GM10266 (cell line): Measurements from ENCODE around the gene HKDC1.

Experiments used
- DNase-seq: peaks from one replicate; pipeline ENCODE4 v3.0.0; 2012; ENCODE audit errors: extremely low spot score
- TF ChIP-seq, protein P1 (sequence below): IDR thresholded peaks from 2 replicates; pipeline ENCODE4 v1.5.1; 2012; ENCODE audit warnings: mild to moderate bottlenecking, low read depth; ENCODE audit not compliant: control insufficient read depth, insufficient read depth; ENCODE audit errors: missing control alignments

The HKDC1 gene

DNA sequence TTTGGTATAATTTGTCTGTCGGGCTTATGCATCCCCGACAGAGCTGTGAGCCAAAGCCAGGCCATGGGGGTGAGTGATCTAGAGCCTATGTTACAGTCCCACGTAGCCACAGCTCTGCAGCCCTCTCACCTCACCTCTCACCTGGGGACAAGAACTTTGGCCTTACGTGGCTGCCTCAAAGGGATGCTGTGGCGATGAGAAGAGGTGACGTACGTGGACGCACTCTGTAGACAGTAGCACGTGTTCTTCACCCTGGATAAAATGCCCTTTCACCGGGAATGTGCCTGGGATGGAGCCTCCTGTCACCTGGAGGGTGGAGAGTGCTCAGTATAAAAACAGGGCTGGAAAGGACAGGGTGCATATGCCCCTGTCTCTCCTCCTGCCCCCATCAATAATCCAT lies 5.5 kb downstream of the HKDC1 start:
- TF ChIP-seq, protein P1, sequence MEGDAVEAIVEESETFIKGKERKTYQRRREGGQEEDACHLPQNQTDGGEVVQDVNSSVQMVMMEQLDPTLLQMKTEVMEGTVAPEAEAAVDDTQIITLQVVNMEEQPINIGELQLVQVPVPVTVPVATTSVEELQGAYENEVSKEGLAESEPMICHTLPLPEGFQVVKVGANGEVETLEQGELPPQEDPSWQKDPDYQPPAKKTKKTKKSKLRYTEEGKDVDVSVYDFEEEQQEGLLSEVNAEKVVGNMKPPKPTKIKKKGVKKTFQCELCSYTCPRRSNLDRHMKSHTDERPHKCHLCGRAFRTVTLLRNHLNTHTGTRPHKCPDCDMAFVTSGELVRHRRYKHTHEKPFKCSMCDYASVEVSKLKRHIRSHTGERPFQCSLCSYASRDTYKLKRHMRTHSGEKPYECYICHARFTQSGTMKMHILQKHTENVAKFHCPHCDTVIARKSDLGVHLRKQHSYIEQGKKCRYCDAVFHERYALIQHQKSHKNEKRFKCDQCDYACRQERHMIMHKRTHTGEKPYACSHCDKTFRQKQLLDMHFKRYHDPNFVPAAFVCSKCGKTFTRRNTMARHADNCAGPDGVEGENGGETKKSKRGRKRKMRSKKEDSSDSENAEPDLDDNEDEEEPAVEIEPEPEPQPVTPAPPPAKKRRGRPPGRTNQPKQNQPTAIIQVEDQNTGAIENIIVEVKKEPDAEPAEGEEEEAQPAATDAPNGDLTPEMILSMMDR = no peak
- no peak for DNase-seq

DNA sequence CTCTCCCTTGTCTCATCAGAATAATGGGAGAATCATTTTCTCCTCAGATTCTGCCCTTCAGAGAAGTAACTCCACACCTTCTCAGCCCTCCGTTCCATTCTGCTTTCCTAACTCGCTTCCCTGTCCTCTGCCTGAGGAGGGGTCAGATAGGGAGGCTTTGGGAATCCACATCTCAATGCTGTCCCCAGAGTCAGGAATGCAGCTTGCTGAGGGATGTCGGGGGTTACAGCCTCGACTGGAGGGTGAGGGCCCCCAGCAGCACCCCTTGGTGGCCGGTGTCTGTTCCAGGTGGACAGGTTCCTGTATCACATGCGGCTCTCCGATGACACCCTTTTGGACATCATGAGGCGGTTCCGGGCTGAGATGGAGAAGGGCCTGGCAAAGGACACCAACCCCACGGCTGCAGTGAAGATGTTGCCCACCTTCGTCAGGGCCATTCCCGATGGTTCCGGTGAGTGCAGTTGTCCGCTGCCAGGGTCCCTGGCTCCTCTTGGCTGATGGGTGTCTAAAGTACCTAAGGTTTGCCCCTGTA lies 6.9 kb downstream of the HKDC1 start:
- no peak for DNase-seq
- TF ChIP-seq, protein P1 = no peak

DNA sequence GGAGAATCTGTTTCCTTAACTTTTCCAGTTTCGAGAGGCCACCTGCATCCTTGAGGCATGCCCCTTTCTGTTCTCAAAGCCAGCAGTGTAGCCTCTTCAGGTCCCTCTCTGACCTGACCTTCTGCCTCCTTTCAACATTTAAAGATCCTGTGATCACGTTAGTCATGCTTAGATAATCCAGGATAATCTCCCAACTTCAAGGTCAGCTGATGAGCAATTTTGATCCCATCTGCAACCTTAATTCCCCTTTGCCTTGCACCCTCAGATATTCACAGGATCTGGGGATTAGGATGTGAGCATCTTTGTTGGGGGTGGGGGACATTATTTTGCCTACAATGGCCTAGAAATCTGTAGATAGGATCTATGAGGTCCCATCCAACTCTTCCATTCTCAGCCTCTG lies 8.0 kb downstream of the HKDC1 start:
- TF ChIP-seq, protein P1 = no peak

DNA sequence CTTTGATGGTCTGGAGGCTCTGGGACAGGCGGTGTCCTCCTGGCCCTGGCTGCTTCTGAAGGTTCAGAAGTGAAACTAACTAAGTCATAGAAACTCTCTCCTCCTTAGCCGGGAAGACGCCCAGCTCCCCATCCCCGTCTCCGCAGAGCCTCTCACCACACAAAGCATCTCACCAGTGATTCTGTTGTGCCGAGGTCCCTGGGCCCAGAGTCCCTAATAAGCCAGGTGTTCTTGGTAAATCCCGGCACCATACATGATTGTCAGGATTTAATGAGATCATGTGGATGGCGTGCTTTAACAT lies 9.4 kb downstream of the HKDC1 start:
- TF ChIP-seq, protein P1 = no peak
- DNase-seq = no peak

More for the DNA sequence above, 8.0 kb downstream of the HKDC1 start:
- no peak for DNase-seq

DNA sequence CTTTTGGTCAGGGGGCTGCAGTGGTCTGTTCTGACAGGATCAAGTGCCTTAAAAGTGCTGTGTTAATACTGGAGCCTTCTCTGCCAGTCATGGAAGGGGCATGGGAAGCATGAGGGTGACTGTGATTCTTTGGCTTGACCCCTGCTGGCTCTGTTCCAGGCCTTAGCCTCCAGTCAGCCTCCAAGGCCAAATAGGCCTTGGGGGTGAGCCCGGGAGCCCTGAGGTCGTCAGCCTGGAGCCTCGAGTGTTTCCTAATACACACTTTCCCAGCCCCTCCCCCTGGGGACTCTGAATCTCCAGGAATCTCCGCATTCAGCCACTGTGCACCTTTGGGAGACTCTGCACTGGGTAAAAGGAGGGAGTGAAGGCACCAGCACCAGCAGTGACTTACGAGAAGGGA lies 10.0 kb downstream of the HKDC1 start:
- DNase-seq = no peak
- TF ChIP-seq, protein P1 = no peak

DNA sequence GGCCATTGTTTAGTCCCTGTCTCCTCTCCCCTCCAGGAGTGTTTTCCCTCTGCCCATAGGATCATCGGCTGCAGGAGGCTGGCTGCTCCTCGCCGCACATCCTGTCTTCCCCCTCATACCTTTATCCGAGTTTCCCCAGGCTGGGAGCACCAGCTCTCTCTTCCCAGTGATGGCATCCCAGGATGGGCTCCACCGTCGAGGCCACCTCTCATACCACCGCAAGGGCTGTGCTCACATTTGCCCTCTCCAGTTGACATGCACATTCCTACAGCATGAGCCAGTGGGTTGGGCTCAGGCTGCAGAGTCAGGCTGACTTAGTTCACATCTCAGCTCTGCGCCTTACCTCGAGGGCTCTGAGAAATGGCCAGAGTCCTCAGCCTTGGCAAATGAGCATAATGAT lies 12.1 kb downstream of the HKDC1 start:
- DNase-seq = no peak

DNA sequence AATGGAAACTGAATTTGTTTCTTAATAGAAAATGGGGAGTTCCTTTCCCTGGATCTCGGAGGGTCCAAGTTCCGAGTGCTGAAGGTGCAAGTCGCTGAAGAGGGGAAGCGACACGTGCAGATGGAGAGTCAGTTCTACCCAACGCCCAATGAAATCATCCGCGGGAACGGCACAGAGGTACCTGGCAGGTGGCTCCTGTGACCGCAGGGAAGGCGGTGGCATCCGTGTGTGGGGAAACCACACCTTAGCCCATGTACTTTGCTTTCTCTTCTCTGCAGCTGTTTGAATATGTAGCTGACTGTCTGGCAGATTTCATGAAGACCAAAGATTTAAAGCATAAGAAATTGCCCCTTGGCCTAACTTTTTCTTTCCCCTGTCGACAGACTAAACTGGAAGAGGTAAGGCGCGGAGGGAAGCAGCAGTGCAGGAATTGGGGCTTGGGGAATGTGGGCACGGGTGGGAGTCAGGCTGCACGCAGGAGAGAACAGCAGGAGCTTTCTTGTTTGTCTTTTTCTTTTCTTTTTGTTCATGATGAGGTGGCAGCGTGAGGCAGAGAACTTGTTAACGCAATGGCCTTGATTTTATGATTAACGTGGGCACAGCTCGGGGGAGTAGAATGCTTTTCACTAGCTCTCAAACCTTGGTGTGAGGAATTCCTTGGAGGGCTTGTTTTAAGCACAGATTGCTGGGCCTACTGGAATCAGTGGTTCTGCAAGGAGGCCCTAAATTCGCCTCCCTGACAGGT lies 12.8 kb downstream of the HKDC1 start:
- TF ChIP-seq, protein P1 = no peak
- DNase-seq = no peak

More for the DNA sequence above, 12.1 kb downstream of the HKDC1 start:
- TF ChIP-seq, protein P1 = no peak
